GM19468 (cell line): ENCODE measurements around the gene CD96.
"Not testable (repeated sequence)": the region's sequence is repeated elsewhere in the genome, so short reads cannot be mapped to it uniquely, and the experiment has no call there.

ENCODE experiments used
- ATAC-seq: cut with Tn5 transposase; IDR thresholded peaks from one replicate; pipeline ENCODE4 v1.9.1; 2021; ENCODE audit warnings: mild to moderate bottlenecking, moderate library complexity, moderate number of reproducible peaks; ENCODE audit not compliant: unreplicated experiment; ENCODE audit errors: extremely low read depth

Gene CD96, protein sequence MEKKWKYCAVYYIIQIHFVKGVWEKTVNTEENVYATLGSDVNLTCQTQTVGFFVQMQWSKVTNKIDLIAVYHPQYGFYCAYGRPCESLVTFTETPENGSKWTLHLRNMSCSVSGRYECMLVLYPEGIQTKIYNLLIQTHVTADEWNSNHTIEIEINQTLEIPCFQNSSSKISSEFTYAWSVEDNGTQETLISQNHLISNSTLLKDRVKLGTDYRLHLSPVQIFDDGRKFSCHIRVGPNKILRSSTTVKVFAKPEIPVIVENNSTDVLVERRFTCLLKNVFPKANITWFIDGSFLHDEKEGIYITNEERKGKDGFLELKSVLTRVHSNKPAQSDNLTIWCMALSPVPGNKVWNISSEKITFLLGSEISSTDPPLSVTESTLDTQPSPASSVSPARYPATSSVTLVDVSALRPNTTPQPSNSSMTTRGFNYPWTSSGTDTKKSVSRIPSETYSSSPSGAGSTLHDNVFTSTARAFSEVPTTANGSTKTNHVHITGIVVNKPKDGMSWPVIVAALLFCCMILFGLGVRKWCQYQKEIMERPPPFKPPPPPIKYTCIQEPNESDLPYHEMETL

DNA sequence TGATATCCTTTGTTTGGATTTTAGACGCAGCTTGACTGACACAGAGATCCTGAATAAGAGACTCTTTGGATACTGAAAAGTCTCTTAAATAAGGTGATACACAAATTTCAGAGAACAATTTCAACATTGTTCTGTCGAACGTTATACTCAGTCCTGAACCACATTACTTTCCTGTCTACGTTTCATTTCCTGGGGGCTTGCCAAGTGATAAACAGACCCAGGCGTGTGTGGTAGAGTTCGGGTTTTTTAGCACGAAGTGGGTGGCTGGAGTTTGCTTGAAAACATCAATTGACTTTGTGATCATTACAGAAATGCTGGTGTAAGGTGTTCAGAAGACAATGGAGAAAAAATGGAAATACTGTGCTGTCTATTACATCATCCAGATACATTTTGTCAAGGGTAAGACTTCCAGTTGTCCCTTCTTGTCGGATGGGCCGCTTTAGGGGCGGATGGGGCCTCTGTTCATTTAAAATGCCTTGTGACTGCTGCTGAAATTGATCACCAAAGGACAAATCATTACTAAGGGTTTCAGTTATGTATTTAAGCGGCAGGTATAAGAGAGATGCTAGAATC lies at the start of gene CD96:
Gene CD96, plus strand, starts transcription at position 287 of the 573 bp plus-strand sequence. Its CDS starts 52 bp downstream, at position 339.
- ATAC-seq: no peak

DNA sequence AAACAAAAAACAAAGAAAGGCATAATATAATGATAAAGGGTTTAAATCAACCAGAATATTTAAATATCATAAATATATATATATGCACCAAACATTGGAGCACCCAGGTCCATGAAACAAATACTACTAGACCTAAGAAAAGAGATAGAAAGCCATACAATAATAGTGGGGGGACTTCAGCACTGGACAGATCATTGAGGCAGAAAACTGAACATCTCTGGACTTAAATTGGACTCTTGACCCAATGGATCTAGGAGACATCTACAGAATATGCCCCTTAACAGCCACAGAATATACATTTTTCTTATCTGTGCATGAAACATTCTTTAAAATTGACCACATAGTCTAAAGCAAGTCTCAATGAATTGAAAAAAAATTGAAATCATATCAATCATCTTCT lies 48.7 kb upstream of the CD96 start:
- ATAC-seq: no peak

DNA sequence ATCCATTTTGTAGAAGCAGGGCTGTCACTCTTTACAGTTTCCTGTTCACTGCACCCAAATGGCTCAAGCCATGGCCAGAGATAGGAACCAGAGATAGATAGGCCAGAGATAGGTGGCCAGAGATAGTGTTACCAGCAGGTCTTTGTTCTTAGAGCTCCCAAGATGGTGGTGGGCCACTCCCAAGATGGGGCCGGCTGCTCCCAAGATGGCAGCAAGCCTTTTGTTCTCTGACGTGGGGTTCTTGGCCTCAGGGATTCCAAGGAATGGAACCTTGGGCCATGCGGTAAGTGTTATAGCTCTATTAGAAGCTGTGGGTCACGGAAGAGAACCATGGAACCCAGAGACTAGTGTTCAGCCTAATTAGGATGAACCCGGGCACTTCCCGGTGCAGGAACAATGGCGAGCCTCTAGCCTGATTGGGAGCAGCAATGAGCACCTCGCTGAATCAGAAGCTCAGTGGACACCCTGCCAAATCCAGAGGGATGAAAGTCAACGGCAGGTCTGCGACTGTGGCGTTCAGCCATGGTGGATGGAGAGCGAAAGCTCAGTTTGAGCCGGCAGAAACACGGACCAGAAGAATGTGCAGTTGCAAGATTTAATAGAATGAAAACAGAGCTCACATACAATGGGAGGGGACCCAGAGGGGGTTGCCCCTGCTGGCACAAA lies 45.0 kb upstream of the CD96 start:
- no peak for ATAC-seq

DNA sequence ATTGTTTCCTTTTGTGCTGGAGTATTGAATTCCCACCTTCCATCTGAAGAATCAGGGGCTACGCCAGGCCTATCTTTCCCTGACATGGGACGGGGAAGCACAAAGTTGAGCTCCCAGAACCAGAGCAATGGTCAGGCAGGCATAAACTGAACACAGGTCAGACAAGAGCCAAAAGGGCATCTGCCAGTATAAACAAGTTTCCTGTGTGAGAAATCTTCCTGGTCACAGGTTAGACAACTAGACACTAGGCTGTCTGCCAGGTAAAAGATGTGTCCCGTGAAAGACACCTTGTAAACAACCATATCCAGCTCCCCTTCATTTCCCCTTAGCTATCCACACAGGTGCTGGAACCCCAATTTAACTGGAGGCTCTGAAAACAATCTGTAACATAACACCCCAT lies 44.0 kb upstream of the CD96 start:
- no peak for ATAC-seq

DNA sequence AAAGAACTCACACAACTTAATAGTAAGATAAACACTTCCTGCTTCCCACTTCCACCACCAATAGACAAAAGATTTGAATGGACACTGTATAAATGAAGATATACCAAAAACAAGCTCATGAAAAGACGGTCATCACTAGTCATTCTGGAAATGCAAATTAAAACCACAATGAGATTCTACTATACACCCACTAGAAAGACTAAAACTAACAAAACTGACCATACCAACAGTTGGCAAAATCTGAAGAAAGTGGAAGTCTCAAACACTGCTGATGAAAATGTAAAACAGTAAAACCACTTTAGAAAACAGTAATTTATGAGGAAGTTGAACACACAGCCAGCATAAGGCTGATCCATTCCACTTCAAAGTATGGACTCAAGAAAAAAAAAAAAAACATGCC lies 35.6 kb upstream of the CD96 start:
- ATAC-seq: no peak

DNA sequence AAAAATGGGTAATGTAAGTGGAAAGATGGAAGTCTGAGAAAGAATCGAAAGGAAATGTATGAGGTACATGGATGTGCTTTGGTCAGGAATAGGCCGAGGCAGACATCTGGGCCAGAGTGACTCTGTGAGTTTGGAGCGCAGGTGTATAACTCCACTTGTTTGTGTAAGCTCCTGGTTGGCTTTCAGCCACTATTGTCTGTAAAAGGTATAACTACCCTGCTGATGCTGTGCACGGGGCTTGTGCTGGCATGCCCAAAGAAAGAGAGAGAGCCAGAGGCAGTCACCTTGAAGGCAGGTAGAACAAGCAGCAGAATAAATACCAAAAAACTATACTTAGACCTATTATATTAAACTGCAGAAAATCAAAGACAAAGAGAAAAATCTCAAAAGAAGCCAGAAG lies 32.7 kb upstream of the CD96 start:
- ATAC-seq: no peak

DNA sequence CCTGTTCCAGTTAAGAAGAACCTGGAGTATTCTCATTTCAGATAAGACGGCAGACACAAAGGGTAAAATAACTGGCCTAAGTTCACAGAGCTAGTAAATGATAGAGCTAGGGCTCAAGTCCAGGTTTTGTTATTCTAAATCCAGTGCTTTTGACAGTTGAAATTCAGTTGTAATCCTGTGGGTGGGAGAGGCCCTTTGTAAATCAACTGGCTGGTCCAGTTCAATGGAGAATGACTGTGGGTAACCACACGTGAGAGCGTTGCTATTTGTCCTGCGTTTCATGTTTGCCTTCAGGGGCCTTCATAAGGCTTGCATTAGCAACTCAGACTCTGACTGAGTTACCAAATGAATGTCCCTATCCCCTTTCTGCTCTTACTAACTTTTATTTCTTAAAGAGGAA lies 24.2 kb upstream of the CD96 start:
- no peak for ATAC-seq

DNA sequence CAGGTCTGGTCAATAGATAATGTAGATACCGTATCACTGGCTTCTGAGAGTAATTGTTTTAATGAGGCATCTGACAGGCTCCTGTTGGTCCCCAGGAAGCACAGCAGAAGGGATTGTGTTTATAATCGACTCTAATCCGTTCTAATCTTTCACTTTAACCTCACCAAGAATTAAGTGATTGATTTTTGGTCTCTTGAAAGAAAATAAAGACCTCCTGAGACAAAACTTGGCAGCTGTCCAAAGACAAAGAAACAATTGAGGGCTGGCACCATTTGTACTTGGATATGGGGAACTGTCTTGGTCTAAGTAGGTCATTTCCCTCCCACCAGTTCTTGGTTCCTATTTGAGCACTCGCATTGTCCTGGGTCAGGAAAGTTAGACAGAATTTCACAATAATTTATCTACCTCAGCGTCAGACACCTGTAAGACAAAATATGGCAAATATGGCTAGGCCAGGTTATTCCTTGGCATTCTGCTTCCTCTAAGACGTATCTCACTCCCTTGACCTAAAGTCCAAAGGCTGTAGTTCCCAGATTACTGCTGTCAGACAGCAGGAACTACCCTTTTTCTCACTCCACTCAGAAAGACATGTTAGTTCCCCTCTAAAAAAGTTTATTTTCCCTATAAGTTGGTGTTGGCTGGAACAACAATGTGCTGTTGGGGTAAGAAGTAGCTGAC lies 22.7 kb upstream of the CD96 start:
- ATAC-seq: no peak

DNA sequence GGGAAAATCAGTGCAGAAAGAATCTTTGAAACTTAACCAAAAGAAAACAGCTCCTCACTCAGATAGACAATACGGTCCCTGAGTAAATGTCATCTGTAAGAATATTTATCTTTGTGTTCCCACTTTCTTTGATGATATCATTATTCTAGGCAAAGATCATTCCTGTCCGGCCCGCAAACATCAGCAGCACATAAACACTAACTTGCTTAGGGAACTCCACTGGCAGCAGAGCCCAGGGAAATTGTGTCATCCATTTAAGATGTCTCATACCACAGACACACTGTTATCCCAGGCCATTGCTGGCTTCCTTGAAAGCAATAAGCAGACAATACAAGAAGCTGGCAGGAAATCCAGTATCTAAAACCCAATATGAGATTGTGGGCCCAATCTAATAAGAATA lies 20.1 kb upstream of the CD96 start:
- no peak for ATAC-seq

DNA sequence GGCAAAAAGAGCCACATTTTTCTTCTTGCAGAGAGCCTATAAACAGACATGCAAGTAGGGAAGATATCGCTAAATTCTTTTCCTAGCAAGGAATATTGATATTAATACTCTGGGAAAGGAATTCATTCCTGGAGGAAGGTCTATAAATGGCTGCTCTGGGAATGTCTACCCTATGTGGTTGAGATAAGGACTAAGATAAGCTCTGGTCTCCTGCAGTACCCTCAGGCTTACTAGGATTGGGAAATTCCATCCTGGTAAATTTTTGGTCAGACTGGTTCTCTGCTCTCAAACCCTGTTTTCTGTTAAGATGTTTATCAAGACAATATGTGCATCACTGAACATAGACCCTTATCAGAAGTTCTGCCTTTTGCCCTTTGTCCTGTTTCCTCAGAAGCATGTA lies 17.5 kb upstream of the CD96 start:
- ATAC-seq: not testable (repeated sequence)

DNA sequence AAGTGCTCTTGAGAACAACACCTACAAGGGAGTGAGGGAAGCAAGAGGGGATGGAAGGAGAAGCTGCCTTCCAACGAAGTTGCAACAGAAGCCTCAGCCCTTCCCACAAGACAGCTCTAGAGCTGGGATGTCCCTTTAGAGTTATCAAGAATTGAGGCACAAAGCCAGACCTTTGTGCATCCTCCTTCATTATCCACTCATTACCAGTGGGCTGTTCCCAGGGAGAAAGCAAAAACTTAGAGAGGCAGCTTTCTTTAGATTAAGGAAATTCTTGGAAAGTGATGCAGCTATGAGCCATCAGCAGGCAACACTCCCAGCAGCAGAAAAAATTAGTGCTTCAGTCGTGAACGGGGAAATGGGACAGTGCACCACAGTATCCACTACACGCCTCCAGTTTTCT lies 10.6 kb upstream of the CD96 start:
- ATAC-seq: no peak

DNA sequence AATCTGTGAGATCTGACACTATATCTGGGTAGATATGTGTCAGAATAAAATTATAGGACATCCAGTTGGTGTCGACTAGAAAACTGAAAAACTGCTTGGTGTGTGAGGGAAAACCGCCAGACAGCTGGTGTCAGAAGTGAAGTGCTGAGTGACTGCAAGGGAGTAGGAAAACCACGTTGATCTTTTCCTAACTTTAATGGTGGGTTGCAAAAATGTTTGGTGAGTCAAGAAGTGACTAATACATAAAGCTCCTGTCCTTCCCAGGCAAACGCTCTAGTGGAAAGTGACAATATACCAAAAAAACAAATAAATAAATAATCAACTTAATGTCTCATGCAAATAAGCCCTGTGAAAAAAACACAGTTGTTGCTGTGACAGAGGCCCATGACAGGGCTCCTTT lies 7.3 kb upstream of the CD96 start:
- no peak for ATAC-seq

DNA sequence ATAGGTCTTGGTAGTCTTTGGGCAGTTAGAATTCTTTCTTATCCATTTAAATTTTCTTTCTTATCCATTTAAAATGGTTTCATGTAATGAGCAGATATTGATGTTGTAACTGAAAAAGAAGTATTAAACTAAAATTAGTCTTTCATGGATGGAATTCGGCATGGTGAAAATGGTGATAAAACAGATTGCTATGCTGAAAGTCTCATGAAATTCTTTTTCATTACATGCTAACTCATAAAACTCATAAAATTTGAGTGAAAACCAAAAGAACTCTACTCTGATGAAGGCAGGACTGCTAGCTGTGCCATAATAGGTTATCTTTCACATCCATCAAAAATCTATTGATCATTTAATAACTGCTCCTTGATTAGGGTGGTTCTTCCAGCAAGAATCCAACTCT lies 3.9 kb upstream of the CD96 start:
- ATAC-seq: no peak

DNA sequence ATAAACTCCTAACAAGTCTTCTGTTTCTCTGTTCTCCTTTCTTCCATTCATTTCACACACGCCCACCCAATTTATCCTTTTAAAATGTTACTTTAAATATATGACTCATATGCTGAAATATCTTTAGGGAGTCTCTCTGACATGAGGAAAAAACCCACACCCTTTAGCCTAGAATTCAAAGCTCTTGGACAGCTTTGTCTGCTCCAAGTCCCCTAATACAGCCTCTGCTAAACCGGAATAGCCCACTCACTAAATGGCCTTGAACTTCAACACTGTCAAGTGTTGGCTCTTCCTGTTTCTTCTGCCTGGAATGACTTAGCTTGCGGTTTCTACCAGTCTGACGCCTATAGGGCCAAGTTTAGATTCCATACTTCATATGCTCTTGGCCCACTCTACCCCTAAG lies 3.3 kb upstream of the CD96 start:
- no peak for ATAC-seq

DNA sequence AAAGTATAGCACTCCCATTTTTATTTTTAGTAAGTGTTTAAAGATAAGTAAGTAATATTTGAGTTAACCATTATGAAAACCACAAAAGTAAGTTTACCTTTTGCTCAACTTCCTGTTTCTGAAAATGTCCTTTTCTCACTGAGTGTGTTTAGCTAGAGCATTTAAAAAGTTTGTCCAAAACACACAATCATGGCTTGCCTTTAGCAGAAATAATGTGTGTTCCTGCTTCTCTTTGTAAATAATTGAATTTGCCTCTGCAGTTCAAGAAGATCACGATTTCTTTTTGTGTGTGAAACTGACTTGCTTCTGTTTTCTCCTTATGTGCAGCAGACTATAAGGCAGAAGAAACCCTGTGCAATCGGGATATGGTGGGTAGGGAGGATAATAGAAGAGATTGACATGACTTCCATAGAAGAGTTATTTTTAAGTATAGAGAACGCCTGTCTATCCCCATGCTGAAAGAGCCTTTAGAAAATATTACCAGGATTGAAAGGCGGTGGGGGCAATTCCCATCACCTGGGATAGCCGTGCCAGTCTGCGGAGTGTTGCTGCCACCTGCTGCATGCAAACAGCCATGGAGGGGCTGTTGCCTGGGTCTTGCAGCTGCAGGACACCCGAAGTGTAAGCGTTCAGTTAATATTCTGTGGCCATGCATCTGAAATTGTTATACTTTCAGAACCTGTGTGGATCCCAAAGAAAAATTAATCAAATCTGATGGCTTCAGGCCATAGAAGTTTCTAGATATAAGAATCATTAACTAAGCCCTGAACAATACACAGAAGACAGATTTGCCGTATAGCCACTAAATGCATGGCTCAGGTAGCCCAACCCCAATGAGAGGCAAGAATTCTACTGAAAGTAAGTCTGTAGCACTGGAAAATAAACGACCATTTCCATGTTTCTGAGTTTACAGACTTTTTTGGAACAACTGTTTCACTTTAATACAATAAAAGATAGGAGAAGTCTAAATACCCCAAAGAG lies 2.4 kb upstream of the CD96 start:
- peak; percentile 53 for ATAC-seq

DNA sequence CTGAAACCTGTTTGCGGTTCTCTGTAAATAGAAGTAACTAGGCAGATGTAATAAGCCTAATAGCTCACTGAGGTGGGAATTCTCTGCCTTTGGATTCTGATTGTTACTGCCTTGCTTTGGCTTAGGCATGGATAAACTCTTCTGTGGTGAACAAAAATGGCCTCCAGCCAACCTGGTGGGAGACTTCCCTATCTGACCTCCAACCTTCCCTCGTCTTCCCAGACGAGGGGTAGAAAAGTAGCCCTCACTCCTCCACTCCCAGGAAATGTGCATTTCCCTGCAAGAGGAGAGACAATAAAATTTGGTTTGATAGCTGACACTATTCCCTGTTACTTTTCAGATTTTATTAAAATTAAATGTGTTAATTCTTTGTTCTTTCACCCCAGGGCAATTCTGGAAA lies 606 bp upstream of the CD96 start:
- no peak for ATAC-seq

DNA sequence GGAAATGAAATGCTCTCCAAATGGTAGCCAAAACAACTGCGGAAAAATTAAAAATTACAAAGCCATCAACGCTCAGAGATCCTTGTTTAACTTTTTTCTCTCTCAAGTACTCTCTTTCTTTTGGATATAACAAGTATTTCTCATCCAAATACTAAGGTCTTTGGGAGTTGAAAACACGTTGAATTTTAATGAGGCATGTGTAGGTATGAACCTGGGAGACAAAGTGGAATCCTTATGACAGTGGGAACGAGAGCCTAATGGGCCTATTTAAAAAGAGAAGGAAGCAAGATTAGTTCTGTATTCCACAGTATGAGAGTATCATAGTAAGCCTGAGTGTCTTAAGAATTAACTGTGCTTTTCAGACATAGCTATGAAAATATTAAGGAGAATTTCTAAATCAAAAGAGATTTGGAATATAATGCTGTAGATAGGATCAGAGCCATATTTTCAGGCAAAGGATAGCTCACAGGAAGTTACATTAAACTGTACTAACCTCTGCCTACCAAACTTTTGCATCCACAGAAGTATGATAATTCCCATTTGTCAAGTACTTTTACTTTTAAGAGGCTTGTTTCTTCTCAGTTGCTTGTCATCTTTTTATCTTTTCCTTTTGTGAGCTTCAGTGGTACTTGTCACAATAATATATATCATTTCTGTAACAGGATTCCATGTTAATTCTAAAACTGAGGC lies 759 bp downstream of the CD96 start:
- no peak for ATAC-seq

DNA sequence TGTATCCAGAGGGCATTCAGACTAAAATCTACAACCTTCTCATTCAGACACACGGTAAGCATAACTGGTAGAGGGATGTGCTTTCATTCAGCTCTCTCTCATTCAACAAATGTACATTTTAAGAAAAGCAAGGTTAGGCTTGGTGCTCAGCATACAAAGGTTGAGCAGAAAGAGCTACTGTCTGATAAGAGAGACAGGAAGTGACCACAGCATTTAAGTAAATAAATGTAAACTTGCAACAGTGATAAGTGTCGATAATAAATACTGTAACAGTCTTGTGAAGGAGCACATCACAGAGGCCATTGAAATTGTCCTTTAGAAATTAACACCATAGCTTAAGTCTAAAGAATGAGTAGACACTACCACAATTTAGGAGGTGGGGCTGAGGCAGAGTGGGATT lies 3.4 kb downstream of the CD96 start:
- no peak for ATAC-seq

DNA sequence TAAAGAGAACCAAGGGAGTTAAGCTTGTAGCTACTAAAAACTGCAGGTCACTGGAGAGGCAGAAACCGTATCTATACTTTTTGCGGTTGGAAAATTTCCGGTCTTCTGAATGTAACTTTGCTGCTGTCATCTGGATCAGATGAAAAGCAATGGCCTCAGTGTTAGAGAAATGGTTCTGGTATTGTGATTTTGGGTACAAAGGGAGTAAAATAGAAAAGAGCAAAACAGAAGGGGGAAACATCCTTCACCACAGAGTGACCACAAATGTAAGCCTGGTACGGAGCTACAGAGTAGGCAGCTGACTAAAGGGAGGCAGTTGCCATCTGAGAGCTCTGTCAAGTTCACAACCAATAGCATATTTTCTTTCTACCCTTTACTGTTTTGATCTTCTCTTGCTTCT lies 5.6 kb downstream of the CD96 start:
- peak; percentile 79 for ATAC-seq
